Suprapubic skin (tissue), 4 donors: ENCODE measurements around the gene STXBP2. TPM values are rescaled to one million over a fixed set of nuclear protein-coding genes. Genes with fewer than 3 reads are reported as not detected.

Source experiments
- DNase-seq, 2 donors: peaks; one replicate each; pipeline ENCODE4 v3.0.0-alpha.2; 2019; ENCODE audit warnings: low spot score in 2 of 2
- H3K27ac ChIP-seq: fragments of 200-600 bp; sonication (generic); one replicate; pipeline ENCODE4 v1.5.1; 2019
- H3K27me3 ChIP-seq: fragments of 200-600 bp; sonication (generic); one replicate; pipeline ENCODE4 v1.5.1; 2019
- H3K36me3 ChIP-seq: fragments of 200-600 bp; sonication (generic); one replicate; pipeline ENCODE4 v1.5.1; 2019
- H3K4me1 ChIP-seq: fragments of 200-600 bp; sonication (generic); one replicate; pipeline ENCODE4 v1.5.1; 2019
- H3K4me3 ChIP-seq: fragments of 200-600 bp; sonication (generic); one replicate; pipeline ENCODE4 v1.5.1; 2019; ENCODE audit warnings: mild to moderate bottlenecking
- H3K9me3 ChIP-seq: fragments of 200-600 bp; sonication (generic); one replicate; pipeline ENCODE4 v1.5.1; 2019
- CTCF ChIP-seq, 2 donors: fragments of 200-600 bp in 1 of 2; fragments of 450-650 bp in 1 of 2; sonication (generic) in 1 of 2; IDR thresholded peaks; one replicate each; pipeline ENCODE4 v1.5.1; 2016 to 2019; ENCODE audit warnings: antibody characterized with exemption in 2 of 2, mild to moderate bottlenecking in 1 of 2, moderate library complexity in 1 of 2
- EP300 ChIP-seq: sonication (generic); formaldehyde crosslinking; IDR thresholded peaks from one replicate; pipeline ENCODE4 v1.6.1; 2017; ENCODE audit warnings: antibody characterized with exemption
- POLR2A ChIP-seq, 2 donors: fragments of 450-650 bp; IDR thresholded peaks; one replicate each; pipeline ENCODE4 v1.6.1; 2017; ENCODE audit warnings: antibody characterized with exemption in 2 of 2, mild to moderate bottlenecking in 2 of 2, moderate library complexity in 2 of 2
- POLR2AphosphoS5 ChIP-seq, 3 donors: sonication (generic); formaldehyde crosslinking; IDR thresholded peaks; one replicate each; pipeline ENCODE4 v1.6.1; 2017; ENCODE audit warnings: antibody characterized with exemption in 3 of 3
- WGBS: methylation state at CpG from one replicate; pipeline ENCODE4 v1.1.5; 2018; 5-methylcytosine and 5-hydroxymethylcytosine counted together
- total RNA-seq, 4 donors: library from RNA; depleted of rRNA; stranded (reverse); fragments of >200 nt; gene quantifications; one replicate each; pipeline ENCODE4 v1.1.0, GENCODE V29; 2016

STXBP2 gene
- total RNA-seq, 4 donors from 2014 or later, result 41.2 to 88.7 (median 50.9) TPM

DNA sequence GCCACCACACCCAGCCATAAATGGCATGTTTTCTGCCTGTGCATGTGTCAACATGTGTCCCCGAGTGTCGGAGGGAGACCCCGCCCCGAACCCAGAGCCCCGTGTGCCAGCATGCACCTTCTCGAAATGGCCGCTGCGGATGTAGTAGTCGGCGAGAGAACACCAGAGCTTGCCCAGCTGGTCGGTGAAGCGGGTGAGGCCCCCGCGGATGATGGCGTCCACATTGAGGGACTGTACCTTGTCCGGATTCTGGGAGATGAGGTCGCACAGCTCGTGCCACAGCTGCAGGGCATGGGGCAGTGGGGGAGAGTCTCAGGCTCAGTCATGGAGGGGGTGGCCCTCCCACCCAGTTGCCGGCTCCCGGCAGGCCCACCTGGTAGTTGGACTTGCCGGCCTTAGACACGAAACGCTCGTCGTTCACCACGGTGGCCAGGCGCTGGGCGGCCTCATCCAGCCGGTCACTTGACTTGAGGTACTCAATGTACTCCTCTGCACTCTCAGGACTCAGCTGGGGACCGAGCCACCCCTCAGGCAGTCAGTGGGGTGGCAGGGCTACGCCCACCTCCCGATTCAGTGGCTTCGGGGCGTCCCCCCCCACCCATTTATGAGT is 11.0 kb upstream of the STXBP2 start:
- no peak overlapping the region for H3K27ac ChIP-seq
- 92% methylated on average over 13 of the region's 34 CpGs for WGBS
- H3K4me1 ChIP-seq, result peaks cover 27% of the 10 kb centered on the region
- H3K27me3 ChIP-seq, result no peaks in the 10 kb centered on the region
- no peak for DNase-seq
- H3K36me3 ChIP-seq, result peaks cover 56% of the 10 kb centered on the region
- TF ChIP-seq EP300 (no peak), POLR2AphosphoS5 (IDR thresholded peaks at IDR 0.05) (no peak), CTCF (IDR thresholded peaks at IDR 0.05) (no peak), POLR2A (IDR thresholded peaks at IDR 0.05) (no peak)
- no peaks in the 10 kb centered on the region for H3K9me3 ChIP-seq
- no peak overlapping the region for H3K4me3 ChIP-seq

DNA sequence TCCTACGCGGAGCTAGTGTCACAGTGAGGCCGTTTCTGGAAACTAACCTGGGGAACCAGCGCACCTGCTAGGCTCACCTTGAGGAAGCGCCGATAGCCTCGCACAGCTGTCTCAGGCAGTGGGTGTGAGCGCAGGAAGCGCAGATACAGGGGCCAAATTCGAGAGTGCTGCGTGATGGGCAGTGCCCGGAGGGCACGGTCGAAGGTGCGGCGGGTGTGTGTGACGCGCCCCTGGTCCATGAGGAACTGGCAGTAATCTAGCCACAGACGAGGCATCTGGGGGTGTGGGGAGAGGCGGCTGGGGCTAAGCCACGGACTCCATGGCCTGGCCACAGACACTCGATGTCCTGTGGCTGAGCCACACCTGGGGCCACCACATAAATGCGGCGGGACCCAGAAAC is 9.7 kb upstream of the STXBP2 start:
- DNase-seq, result no peak
- no peak overlapping the region for H3K4me3 ChIP-seq
- no peak overlapping the region for H3K27ac ChIP-seq
- no peak for TF ChIP-seq POLR2AphosphoS5 (IDR thresholded peaks at IDR 0.05)
- no peak for TF ChIP-seq CTCF (IDR thresholded peaks at IDR 0.05)
- TF ChIP-seq EP300, result no peak
- no peak for TF ChIP-seq POLR2A (IDR thresholded peaks at IDR 0.05)
- 90% methylated on average over 22 of the region's 24 CpGs for WGBS
- H3K36me3 ChIP-seq, result peaks cover 46% of the 10 kb centered on the region
- H3K4me1 ChIP-seq, result peaks cover 34% of the 10 kb centered on the region
- H3K27me3 ChIP-seq, result no peaks in the 10 kb centered on the region
- H3K9me3 ChIP-seq, result no peaks in the 10 kb centered on the region

GRCh38 chr19:7628589-7629311 is 8.2 kb upstream of the STXBP2 start:
- DNase-seq, result no peak
- Histone ChIP-seq H3K36me3 (peaks cover 38% of the 10 kb centered on the region), H3K4me1 (peaks cover 34% of the 10 kb centered on the region), H3K9me3 (no peaks in the 10 kb centered on the region), H3K27ac (peak overlapping the region; percentile 82), H3K4me3 (peak overlapping the region; percentile 87), H3K27me3 (no peaks in the 10 kb centered on the region)
- 6% methylated on average over 13 of the region's 15 CpGs for WGBS
- TF ChIP-seq POLR2AphosphoS5 (IDR thresholded peaks at IDR 0.05) (no peak), CTCF (IDR thresholded peaks at IDR 0.05) (no peak), POLR2A (IDR thresholded peaks at IDR 0.05) (no peak), EP300 (no peak)

DNA sequence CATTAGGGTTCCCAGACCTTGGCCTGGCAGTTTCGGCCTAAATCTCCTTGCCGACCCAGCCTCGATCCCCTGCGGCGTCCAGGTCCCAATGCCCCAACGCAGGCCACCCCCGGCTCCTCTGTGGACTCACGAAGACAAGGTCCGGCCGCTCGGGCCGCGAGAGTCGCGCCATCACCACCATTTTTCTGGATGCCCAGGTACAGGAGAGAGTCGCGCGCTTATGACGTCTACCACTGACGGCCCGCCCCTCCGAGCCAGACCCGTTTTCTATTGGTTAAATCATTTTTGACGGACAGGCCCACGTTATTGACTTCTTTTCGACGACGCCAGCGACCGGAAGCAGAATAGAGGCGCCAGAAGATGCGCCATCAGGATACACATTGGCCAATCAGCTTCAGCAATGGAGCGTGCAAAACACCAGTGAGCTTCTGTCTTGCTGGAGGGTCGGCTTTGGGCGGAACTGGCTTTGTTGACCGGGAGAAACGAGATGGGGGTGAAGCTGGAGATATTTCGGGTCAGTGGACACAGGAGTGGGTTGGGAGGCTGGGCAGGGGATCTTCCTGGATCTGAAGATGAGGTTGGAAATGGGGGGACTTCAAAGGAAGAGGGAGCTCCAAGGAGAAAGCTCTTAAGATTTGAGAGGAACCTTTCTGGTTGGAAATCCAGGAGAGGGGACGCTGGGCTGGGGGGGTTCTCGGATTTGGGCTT is 7.4 kb upstream of the STXBP2 start, which contains the start of the genes PET100 and XAB2:
Gene PET100, plus strand, starts transcription at position 447 of the 708 bp plus-strand sequence. Its CDS starts 41 bp downstream, at position 488.
Gene XAB2, minus strand, starts transcription at position 199 of the 708 bp plus-strand sequence. Its CDS starts 18 bp downstream, at position 181.
- no peaks in the 10 kb centered on the region for H3K27me3 ChIP-seq
- peak within 1 kb of the TSS; percentile 82 for H3K27ac ChIP-seq
- under 1% methylated on average over 32 of the region's 40 CpGs for WGBS
- peaks cover 34% of the 10 kb centered on the region for H3K4me1 ChIP-seq
- H3K9me3 ChIP-seq, result no peaks in the 10 kb centered on the region
- TF ChIP-seq CTCF (IDR thresholded peaks at IDR 0.05) (no peak), POLR2A (IDR thresholded peaks at IDR 0.05) (peak in 1 of 2 donors; percentile 49), EP300 (no peak), POLR2AphosphoS5 (IDR thresholded peaks at IDR 0.05) (peak; percentile 29 to 82 (median 33))
- H3K36me3 ChIP-seq, result peaks cover 30% of the 10 kb centered on the region
- peak; percentile 98 to 99 for DNase-seq
- H3K4me3 ChIP-seq, result peak within 1 kb of the TSS; percentile 87
